Measurements from ENCODE around the gene CAV1. TPM values are rescaled to one million over a fixed set of nuclear protein-coding genes. Genes with fewer than 3 reads are reported as not detected.

The CAV1 gene
- total and polyA plus RNA-seq, 2 donors: 380 to 576 TPM

DNA sequence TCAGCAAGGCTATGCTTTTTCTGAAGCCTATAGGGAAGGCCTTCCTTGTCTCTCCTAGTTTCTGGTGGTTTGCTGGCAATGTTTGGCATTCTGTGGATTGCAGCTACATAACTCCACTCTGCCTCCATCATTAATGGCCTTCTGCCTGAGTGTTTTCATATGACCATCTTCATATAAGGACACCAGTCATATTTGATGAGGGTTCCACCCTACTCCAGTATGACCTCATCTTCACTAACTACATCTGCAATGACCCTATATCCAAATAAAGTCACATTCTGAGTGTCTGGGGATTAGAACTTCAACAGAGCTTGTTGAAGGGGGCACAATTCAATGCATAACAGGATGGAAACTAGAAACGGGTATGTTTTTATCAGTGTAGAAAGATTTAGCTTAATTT is 22.1 kb downstream of the CAV1 start:
- 39% methylated on average over 1 of the region's 1 CpG for WGBS
- DNase-seq (ENCODE audit: extremely low spot score): no peak

DNA sequence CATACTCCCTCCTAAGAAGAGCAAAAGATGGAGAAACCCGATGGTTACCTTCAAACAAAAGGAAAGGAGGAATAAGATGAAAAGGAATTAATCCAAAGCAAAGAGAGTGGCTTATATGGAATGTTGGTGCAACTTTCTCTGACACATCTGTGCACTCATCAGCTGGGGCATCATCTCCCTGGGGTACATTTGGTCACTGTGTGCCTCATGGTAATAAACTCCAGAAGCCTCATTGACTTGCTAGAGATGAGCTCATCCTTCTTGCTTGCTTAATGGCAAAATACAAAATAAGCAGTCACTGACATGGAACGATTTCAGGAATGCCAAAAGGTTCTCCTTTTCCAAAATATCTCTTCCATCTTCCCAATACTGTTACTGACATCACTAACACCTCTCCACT is 22.5 kb downstream of the CAV1 start:
- H3K4me3 ChIP-seq (ENCODE audit: low read depth, low read length): no peak overlapping the region
- H3K36me3 ChIP-seq (ENCODE audit: insufficient read depth): no peaks in the 10 kb centered on the region
- DNase-seq (ENCODE audit: extremely low spot score): no peak
- WGBS: 62% methylated on average over 2 of the region's 2 CpGs
- H3K27ac ChIP-seq (ENCODE audit: low read depth): no peak overlapping the region
- no peaks in the 10 kb centered on the region for H3K4me1 ChIP-seq (ENCODE audit: insufficient read depth)

More for the DNA sequence above, 22.1 kb downstream of the CAV1 start:
- H3K4me3 ChIP-seq (ENCODE audit: low read depth, low read length): no peak overlapping the region
- peaks cover 1% of the 10 kb centered on the region for H3K4me1 ChIP-seq (ENCODE audit: insufficient read depth)
- no peaks in the 10 kb centered on the region for H3K36me3 ChIP-seq (ENCODE audit: insufficient read depth)
- no peak overlapping the region for H3K27ac ChIP-seq (ENCODE audit: low read depth)

DNA sequence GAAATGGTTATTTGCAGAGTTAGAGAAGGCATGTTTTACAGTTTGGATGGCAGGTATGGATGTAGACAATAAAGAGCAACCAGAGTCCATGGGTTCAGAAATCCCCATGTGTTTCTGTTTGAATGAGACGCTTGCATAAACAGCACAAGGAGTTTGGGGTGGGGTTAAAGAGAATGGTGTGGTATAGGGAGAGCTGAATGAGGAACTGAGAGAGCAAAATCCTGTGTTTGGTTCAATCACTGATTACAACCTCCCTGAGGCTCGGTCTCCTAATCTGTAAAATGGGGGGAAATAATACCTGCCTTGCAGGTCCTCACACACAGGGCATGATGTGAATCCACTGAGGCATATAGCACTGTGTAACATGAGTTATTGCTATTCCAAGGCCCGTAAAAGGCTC is 23.7 kb downstream of the CAV1 start:
- H3K27ac ChIP-seq (ENCODE audit: low read depth): no peak overlapping the region
- DNase-seq (ENCODE audit: extremely low spot score): no peak
- no peak overlapping the region for H3K4me3 ChIP-seq (ENCODE audit: low read depth, low read length)
- H3K4me1 ChIP-seq (ENCODE audit: insufficient read depth): peaks cover 2% of the 10 kb centered on the region
- 67% methylated on average over 3 of the region's 3 CpGs for WGBS
- H3K36me3 ChIP-seq (ENCODE audit: insufficient read depth): no peaks in the 10 kb centered on the region

DNA sequence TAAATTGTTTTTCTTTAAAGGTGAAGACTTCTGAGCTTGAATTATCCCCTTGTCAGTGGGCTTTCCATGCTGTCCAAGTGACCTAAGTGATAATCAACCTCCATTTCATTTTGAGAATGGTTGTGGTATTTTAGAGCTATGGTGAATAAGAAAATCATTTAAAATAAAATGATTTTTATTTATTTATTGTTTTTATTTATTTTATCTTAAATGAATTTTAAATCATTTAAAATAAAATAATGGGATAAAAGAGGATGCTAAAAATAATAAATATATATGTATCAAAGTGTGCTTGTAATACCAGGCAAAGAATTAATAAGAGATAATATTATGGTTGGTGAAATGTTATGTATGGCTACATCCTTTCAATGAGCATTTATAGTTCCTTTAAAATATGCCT is 24.5 kb downstream of the CAV1 start:
- H3K27ac ChIP-seq (ENCODE audit: low read depth): no peak overlapping the region
- no peak for DNase-seq (ENCODE audit: extremely low spot score)
- H3K36me3 ChIP-seq (ENCODE audit: insufficient read depth): no peaks in the 10 kb centered on the region
- H3K4me1 ChIP-seq (ENCODE audit: insufficient read depth): peaks cover 2% of the 10 kb centered on the region
- H3K4me3 ChIP-seq (ENCODE audit: low read depth, low read length): no peak overlapping the region

DNA sequence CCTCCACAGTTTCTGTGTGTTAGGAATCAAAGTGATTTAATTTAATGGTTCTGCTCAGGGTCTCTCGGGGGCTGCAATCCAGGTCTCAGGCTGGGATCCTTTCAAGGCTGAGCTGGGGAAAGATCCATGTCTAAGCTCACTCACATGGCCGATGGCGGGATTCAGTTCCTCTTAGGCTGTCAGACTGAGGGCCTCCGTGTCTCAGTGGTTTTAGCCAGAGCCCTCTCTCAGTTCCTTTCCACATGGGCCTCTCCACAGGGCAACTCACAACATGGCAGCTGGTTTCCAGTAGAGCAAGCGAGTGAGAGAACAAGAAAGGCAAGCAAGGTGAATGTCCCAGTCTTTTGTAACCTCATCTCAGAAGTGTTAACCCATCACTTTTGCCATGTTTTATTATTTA is 26.9 kb downstream of the CAV1 start:
- 87% methylated on average over 5 of the region's 5 CpGs for WGBS
- Histone ChIP-seq H3K36me3 (ENCODE audit: insufficient read depth) (no peaks in the 10 kb centered on the region), H3K4me1 (ENCODE audit: insufficient read depth) (peaks cover 2% of the 10 kb centered on the region), H3K27ac (ENCODE audit: low read depth) (no peak overlapping the region), H3K4me3 (ENCODE audit: low read depth, low read length) (no peak overlapping the region)
- no peak for DNase-seq (ENCODE audit: extremely low spot score)

DNA sequence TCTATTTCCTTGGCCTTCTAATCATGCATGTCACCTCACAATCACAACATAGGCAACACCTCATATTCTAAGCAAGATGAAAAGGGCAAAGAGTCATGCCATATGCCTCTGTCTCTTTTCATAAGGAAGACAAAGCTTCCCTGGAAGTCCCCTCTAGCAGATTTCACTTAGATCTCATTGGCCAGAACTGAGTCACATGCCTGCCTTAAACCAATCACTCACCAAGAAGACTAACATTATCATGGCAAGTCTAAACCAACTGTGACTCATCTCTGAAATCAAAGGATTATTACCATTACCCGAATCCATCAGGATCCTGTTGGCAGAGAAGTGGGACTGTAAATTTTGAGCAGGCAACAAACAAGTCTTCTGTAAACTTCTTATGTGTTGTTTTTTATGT is 27.8 kb downstream of the CAV1 start:
- 26% methylated on average over 1 of the region's 1 CpG for WGBS
- Histone ChIP-seq H3K4me1 (ENCODE audit: insufficient read depth) (peaks cover 2% of the 10 kb centered on the region), H3K4me3 (ENCODE audit: low read depth, low read length) (no peak overlapping the region), H3K36me3 (ENCODE audit: insufficient read depth) (no peaks in the 10 kb centered on the region), H3K27ac (ENCODE audit: low read depth) (no peak overlapping the region)
- no peak for DNase-seq (ENCODE audit: extremely low spot score)

DNA sequence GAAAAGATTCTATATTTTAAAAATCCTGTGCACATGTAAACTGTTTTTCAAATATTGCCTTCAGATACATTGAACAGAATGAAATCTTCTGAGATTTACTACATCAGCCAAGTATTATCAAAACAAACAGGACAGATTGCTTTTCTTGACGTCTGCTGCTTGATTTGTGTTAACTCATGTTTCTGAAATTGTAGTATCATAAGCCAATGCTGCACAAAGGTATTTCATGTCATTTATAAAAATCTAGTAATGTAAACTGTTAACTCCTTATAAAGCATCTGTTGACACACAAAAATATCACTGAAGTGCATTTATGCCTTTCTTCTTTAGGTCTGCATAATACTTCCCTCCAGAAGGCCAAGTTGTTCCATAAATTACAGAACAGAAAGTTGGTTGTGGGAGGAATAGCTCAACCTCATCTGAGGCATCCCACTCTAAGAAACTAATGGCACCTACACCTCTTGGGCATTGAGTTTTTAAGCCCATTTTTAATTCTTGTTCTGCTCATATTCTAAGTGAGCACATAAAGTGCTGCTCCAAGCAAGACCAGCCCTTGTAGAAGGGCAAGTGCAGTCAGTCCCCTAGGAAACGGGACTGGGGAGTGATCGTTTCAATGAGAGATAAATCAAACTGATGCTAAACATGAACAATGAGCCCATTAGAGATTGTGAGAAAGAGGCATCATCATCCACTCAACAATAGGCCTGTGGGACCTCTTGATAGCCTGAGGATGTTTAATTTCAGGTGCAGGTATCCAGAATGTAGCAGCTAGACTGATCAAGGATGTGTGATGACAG is 28.5 kb downstream of the CAV1 start:
- Histone ChIP-seq H3K36me3 (ENCODE audit: insufficient read depth) (no peaks in the 10 kb centered on the region), H3K4me3 (ENCODE audit: low read depth, low read length) (no peak overlapping the region), H3K4me1 (ENCODE audit: insufficient read depth) (peaks cover 2% of the 10 kb centered on the region), H3K27ac (ENCODE audit: low read depth) (no peak overlapping the region)
- no peak for DNase-seq (ENCODE audit: extremely low spot score)
- 45% methylated on average over 3 of the region's 3 CpGs for WGBS

DNA sequence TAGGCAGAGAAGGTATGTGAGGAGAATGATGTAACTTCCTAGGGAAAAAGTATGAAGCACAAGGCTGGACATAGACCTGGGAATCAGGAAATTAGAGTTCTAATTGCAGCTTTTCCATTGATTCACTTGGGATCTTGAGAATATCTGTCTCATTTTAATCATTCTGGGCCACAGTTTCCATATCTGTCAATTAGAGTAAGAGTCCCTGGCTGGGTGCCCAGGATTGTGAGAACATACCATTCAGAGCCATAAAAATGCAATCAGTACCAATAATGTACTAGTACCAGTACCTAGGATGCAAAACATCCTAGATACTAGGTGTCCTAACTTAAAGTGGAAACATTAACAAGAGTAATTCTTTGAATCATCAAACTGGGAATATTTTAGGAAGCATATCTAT is 29.6 kb downstream of the CAV1 start:
- H3K27ac ChIP-seq (ENCODE audit: low read depth): no peak overlapping the region
- H3K36me3 ChIP-seq (ENCODE audit: insufficient read depth): no peaks in the 10 kb centered on the region
- H3K4me3 ChIP-seq (ENCODE audit: low read depth, low read length): no peak overlapping the region
- H3K4me1 ChIP-seq (ENCODE audit: insufficient read depth): peaks cover 2% of the 10 kb centered on the region
- no peak for DNase-seq (ENCODE audit: extremely low spot score)

DNA sequence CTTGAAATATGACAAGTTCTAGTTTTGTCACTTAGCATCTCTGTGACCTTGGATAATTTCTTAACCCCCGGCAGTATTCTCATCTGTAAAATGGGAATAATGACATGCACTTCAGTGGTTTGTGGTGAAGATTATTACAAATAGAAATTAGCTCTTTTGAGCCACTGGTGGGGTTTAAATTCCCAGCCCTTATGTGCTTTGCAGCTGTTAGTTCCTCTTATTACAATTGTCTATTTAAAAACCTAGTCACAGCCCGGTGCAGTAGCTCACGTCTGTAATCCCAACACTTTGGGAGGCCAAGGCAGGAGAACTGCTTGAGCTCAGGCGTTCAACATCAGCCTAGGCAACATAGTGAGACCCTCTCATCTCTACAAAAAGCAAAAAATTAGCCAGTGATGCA is 30.1 kb downstream of the CAV1 start:
- Histone ChIP-seq H3K27ac (ENCODE audit: low read depth) (no peak overlapping the region), H3K4me1 (ENCODE audit: insufficient read depth) (peaks cover 2% of the 10 kb centered on the region), H3K4me3 (ENCODE audit: low read depth, low read length) (no peak overlapping the region), H3K36me3 (ENCODE audit: insufficient read depth) (no peaks in the 10 kb centered on the region)
- WGBS: 63% methylated on average over 4 of the region's 4 CpGs
- DNase-seq (ENCODE audit: extremely low spot score): no peak

DNA sequence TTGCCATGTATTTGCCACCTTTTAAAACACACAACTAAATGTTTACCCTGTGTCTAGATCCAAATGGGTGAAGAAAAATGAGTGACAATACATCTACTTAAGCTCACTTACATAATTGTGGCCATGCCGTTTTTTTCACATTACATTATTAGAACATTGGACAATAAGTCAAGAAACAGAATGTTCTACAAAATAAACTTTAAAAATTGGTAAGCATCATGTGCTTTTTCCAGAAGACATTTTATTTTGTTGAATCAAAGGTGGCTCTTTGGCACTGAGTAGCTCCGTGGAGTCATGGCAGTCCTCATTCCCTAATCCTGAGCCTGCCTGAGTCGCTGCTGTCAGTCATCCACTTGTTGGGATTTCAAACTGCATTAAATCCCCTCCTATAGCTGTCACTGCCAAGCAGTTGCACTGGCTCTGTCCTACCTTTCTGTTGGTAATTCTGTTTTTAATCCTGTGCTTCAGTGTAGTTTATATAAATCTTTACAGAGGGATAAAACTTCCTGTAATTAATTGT is 32.3 kb downstream of the CAV1 start:
- peaks cover 2% of the 10 kb centered on the region for H3K4me1 ChIP-seq (ENCODE audit: insufficient read depth)
- WGBS: 80% methylated on average over 3 of the region's 3 CpGs

DNA sequence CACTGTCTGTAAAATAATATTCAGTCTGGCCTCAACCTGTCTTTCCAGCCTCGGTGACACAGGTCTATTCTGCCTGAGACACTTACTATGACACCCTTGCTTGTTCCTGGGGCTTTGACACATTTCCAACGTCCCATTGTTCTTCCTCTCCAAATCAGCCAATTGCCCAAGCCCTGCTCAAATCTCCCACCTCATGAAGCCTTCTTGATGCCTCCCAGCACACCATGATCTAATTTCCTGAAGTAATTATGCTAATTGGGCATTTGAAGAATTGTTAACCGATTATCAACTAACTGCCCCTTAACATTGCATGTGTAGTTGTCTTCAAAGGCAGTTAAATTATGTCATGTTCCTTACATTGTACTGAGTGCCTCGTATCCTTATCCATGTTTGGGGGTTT is 33.1 kb downstream of the CAV1 start:
- Histone ChIP-seq H3K4me1 (ENCODE audit: insufficient read depth) (no peaks in the 10 kb centered on the region), H3K27ac (ENCODE audit: low read depth) (no peak overlapping the region), H3K36me3 (ENCODE audit: insufficient read depth) (no peaks in the 10 kb centered on the region), H3K4me3 (ENCODE audit: low read depth, low read length) (no peak overlapping the region)
- WGBS: 78% methylated on average over 4 of the region's 4 CpGs
- DNase-seq (ENCODE audit: extremely low spot score): no peak

More for the DNA sequence above, 32.3 kb downstream of the CAV1 start:
- no peak for DNase-seq (ENCODE audit: extremely low spot score)
- no peak overlapping the region for H3K4me3 ChIP-seq (ENCODE audit: low read depth, low read length)
- H3K27ac ChIP-seq (ENCODE audit: low read depth): no peak overlapping the region
- H3K36me3 ChIP-seq (ENCODE audit: insufficient read depth): no peaks in the 10 kb centered on the region

DNA sequence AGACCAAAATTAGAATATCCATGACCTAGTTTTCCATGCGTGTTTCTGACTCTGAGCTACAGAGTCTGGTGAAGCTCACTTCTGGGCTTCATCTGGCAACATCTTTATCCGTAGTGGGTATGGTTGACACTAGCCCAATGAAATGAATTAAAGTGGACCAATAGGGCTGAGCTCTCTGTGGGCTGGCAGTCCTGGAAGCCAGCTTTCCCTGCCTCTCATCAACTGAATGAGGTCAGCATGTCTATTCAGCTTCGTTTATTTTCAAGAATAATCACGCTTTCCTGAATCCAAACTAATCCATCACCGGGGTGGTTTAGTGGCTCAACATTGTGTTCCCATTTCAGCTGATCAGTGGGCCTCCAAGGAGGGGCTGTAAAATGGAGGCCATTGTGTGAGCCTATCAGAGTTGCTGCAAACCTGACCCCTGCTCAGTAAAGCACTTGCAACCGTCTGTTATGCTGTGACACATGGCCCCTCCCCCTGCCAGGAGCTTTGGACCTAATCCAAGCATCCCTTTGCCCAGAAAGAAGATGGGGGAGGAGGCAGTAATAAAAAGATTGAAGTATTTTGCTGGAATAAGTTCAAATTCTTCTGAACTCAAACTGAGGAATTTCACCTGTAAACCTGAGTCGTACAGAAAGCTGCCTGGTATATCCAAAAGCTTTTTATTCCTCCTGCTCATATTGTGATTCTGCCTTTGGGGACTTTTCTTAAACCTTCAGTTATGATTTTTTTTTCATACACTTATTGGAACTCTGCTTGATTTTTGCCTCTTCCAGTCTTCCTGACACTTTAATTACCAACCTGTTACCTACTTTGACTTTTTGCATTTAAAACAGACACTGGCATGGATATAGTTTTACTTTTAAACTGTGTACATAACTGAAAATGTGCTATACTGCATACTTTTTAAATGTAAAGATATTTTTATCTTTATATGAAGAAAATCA is 35.5 kb downstream of the CAV1 start:
- no peaks in the 10 kb centered on the region for H3K4me1 ChIP-seq (ENCODE audit: insufficient read depth)
- WGBS: 43% methylated on average over 7 of the region's 7 CpGs
- H3K27ac ChIP-seq (ENCODE audit: low read depth): no peak overlapping the region

DNA sequence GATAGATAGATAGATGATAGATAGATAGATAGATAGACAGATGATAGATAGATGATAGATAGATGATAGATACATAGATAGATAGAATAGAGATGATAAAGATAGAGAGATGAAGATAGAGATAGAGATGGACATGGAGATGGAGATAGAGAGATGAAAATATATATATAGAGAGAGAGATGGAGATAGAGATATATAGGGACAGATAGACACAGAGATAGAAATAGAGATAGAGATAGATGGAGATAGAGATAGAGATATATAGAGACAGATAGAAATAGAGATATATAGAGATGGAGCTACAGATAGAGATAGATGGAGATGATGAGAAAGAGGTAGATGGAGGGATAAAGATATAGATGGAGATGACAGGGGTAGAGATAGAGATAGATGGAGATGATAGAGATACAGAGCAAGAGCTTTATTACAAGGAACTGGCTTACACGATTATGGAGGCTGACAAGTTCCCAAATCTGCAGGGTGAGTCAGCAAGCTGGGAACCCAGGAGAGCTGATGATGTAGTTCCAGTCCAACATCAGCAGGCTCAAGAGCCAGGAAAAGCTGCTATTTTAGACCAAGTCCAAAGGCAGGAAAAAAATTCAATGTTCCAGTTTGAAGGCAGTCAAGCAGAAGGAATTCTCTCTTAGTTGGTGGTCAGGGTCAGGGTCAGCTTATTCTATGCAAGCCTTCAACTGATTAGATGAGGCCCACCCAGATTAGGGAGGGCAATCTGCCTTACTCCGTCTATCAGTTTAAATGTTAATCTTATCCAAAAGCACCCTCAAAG is 37.1 kb downstream of the CAV1 start:
- H3K4me3 ChIP-seq (ENCODE audit: low read depth, low read length): no peak overlapping the region
- H3K4me1 ChIP-seq (ENCODE audit: insufficient read depth): no peaks in the 10 kb centered on the region
- no peak overlapping the region for H3K27ac ChIP-seq (ENCODE audit: low read depth)
- WGBS: 42% methylated on average over 2 of the region's 2 CpGs
- H3K36me3 ChIP-seq (ENCODE audit: insufficient read depth): no peaks in the 10 kb centered on the region
- DNase-seq (ENCODE audit: extremely low spot score): no peak

More for the DNA sequence above, 35.5 kb downstream of the CAV1 start:
- no peaks in the 10 kb centered on the region for H3K36me3 ChIP-seq (ENCODE audit: insufficient read depth)
- H3K4me3 ChIP-seq (ENCODE audit: low read depth, low read length): no peak overlapping the region
- DNase-seq (ENCODE audit: extremely low spot score): no peak

Measured in urinary bladder (tissue), 4 donors.